Endothelial cell of umbilical vein (primary cell): ENCODE measurements around the gene RNF11.

Source experiments
- CTCF ChIP-seq, 2 donors: IDR thresholded peaks; 1 replicate in 1 of 2; 2 replicates in 1 of 2; pipeline ENCODE4 v1.5.1; 2011; ENCODE audit warnings: low read length in 2 of 2, mild to moderate bottlenecking in 2 of 2, moderate library complexity in 2 of 2, control low read depth in 1 of 2, inconsistent platforms in 1 of 2, low read depth in 1 of 2; ENCODE audit not compliant: insufficient read depth in 1 of 2; ENCODE audit errors: extremely low read depth in 1 of 2
- EZH2 ChIP-seq: IDR thresholded peaks from 2 replicates; pipeline ENCODE4 v1.6.1; 2012; ENCODE audit warnings: borderline replicate concordance, low read depth, mild to moderate bottlenecking, moderate library complexity, low read length, inconsistent platforms; ENCODE audit not compliant: severe bottlenecking
- FOS ChIP-seq: IDR thresholded peaks from 2 replicates; pipeline ENCODE4 v1.6.1; 2011; ENCODE audit warnings: mild to moderate bottlenecking, low read length, moderate library complexity, borderline replicate concordance; ENCODE audit not compliant: insufficient read depth
- GATA2 ChIP-seq: IDR thresholded peaks from 2 replicates; pipeline ENCODE4 v1.7.0; 2011; ENCODE audit warnings: low read depth, mild to moderate bottlenecking, moderate library complexity, mixed read lengths, low read length; ENCODE audit not compliant: insufficient read length, insufficient read depth
- JUN ChIP-seq: IDR thresholded peaks from 2 replicates; pipeline ENCODE4 v1.6.1; 2011; ENCODE audit warnings: borderline replicate concordance, low read depth; ENCODE audit not compliant: insufficient read length, insufficient read depth
- MYC ChIP-seq: IDR thresholded peaks from one replicate; pipeline ENCODE4 v1.6.1; 2011; ENCODE audit warnings: mild to moderate bottlenecking, low read depth, low read length
- POLR2A ChIP-seq: IDR thresholded peaks from 2 replicates; pipeline ENCODE4 v1.6.1; 2012; ENCODE audit warnings: low read depth, mild to moderate bottlenecking, control low read depth, low read length
- POLR2AphosphoS5 ChIP-seq: IDR thresholded peaks from 2 replicates; pipeline ENCODE4 v1.6.1; 2012; ENCODE audit warnings: low read depth, mild to moderate bottlenecking, control low read depth, low read length, moderate library complexity; ENCODE audit not compliant: insufficient read depth
- TF ChIP-seq, protein P1 (sequence below): IDR thresholded peaks from 2 replicates; pipeline ENCODE4 v1.6.1; 2011; ENCODE audit not compliant: insufficient read depth, insufficient read length

GRCh38 chr1:51285055-51285454, 49.0 kb downstream of the RNF11 start:
- TF ChIP-seq, protein P1, sequence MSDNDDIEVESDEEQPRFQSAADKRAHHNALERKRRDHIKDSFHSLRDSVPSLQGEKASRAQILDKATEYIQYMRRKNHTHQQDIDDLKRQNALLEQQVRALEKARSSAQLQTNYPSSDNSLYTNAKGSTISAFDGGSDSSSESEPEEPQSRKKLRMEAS = no peak
- TF ChIP-seq MYC = no peak
- no peak for TF ChIP-seq CTCF (IDR thresholded peaks at IDR 0.05; ENCODE audit: extremely low read depth in 1 of 2, insufficient read depth in 1 of 2, low read depth in 1 of 2, low read length in 2 of 2)
- no peak for TF ChIP-seq POLR2AphosphoS5
- no peak for TF ChIP-seq FOS
- TF ChIP-seq GATA2 = no peak
- no peak for TF ChIP-seq EZH2
- TF ChIP-seq POLR2A = no peak
- TF ChIP-seq JUN = no peak
